IMR-90 (cell line): Measurements from ENCODE around the gene DPM1. TPM values are rescaled to one million over a fixed set of nuclear protein-coding genes. Genes with fewer than 3 reads are reported as not detected.

Experiments
- ATAC-seq: fragments of 200-7000 bp; cut with Tn5 transposase; 2 replicates; pipeline ENCODE4 v1.9.1; 2020; ENCODE audit warnings: low read depth, mild to moderate bottlenecking, moderate library complexity
- BruUV-seq: library from RNA; stranded (reverse); fragments of 400-500 nt; replicated peaks from 2 replicates; lab custom pipeline; 2021; lab: Mats Ljungman, UMichigan
- CTCF ChIA-PET: fragments of 300-600 bp; formaldehyde crosslinking; extraction: SDS; loops from one replicate; lab custom pipeline; 2021; ENCODE audit warnings: antibody characterized with exemption; lab: Yijun Ruan, JAX
- POLR2A ChIA-PET: fragments of 300-600 bp; sonication (Branson Sonifier 250); formaldehyde crosslinking; loops from one replicate; lab custom pipeline; 2022; ENCODE audit warnings: antibody characterized with exemption; ENCODE audit not compliant: unreplicated experiment; lab: Charles Lee
- DNase-seq: peaks from one replicate; pipeline ENCODE4 v3.0.0; 2013
- H2AFZ ChIP-seq: replicated peaks from 2 replicates; pipeline ENCODE3; 2013; ENCODE audit warnings: low read length, mild to moderate bottlenecking; ENCODE audit not compliant: poor library complexity
- H2AK5ac ChIP-seq: 2 replicates; pipeline ENCODE4 v1.6.1; 2013; ENCODE audit warnings: low read depth, low read length, inconsistent platforms
- H2AK9ac ChIP-seq: replicated peaks from 2 replicates; pipeline ENCODE3; 2013; ENCODE audit warnings: mild to moderate bottlenecking, low read depth, low read length, moderate library complexity; ENCODE audit not compliant: poor library complexity
- H2BK120ac ChIP-seq: 2 replicates; pipeline ENCODE4 v1.6.1; 2013; ENCODE audit warnings: low read depth, low read length, inconsistent platforms
- H2BK15ac ChIP-seq: 3 replicates; pipeline ENCODE4 v1.6.1; 2013; ENCODE audit warnings: low read depth, low read length, inconsistent platforms
- H2BK20ac ChIP-seq: 2 replicates; pipeline ENCODE4 v1.6.1; 2013; ENCODE audit warnings: low read depth, mild to moderate bottlenecking, inconsistent platforms, low read length, moderate library complexity
- H2BK5ac ChIP-seq: 2 replicates; pipeline ENCODE4 v1.6.1; 2013; ENCODE audit warnings: mild to moderate bottlenecking, low read depth, low read length, inconsistent platforms; ENCODE audit not compliant: poor library complexity, severe bottlenecking
- H3K14ac ChIP-seq: replicated peaks from 2 replicates; pipeline ENCODE4 v1.6.1; 2013; ENCODE audit warnings: low read depth, low read length, inconsistent platforms
- H3K18ac ChIP-seq: 2 replicates; pipeline ENCODE4 v1.6.1; 2013; ENCODE audit warnings: low read depth, low read length, control low read depth
- H3K23ac ChIP-seq: 2 replicates; pipeline ENCODE4 v1.6.1; 2013; ENCODE audit warnings: low read depth, low read length, inconsistent platforms
- H3K27ac ChIP-seq: 2 replicates; pipeline ENCODE4 v1.5.1; 2013; ENCODE audit warnings: mild to moderate bottlenecking, control low read depth, low read length; ENCODE audit not compliant: insufficient read depth
- H3K27me3 ChIP-seq: 2 replicates; pipeline ENCODE4 v1.6.1; 2013; ENCODE audit warnings: low read length; ENCODE audit not compliant: control insufficient read depth, insufficient read depth
- H3K36me3 ChIP-seq: 2 replicates; pipeline ENCODE4 v1.6.1; 2013; ENCODE audit warnings: low read length, mixed read lengths; ENCODE audit not compliant: control insufficient read depth, insufficient read depth
- H3K4ac ChIP-seq: 2 replicates; pipeline ENCODE4 v1.6.1; 2013; ENCODE audit warnings: low read depth, low read length, inconsistent platforms
- H3K4me1 ChIP-seq: 2 replicates; pipeline ENCODE4 v1.6.1; 2013; ENCODE audit warnings: low read length, mixed read lengths; ENCODE audit not compliant: control insufficient read depth, insufficient read depth
- H3K4me2 ChIP-seq: 2 replicates; pipeline ENCODE4 v1.6.1; 2013; ENCODE audit warnings: low read depth, mild to moderate bottlenecking, control low read depth, low read length, moderate library complexity
- H3K4me3 ChIP-seq: 2 replicates; pipeline ENCODE4 v1.5.1; 2013; ENCODE audit warnings: low read depth, mild to moderate bottlenecking, control low read depth, low read length, moderate library complexity; ENCODE audit not compliant: insufficient read depth
- H3K56ac ChIP-seq: 2 replicates; pipeline ENCODE4 v1.6.1; 2013; ENCODE audit warnings: low read length, inconsistent platforms; ENCODE audit not compliant: insufficient read depth; ENCODE audit errors: extremely low read depth
- H3K79me1 ChIP-seq, 2 experiments: 2 replicates each; pipeline ENCODE4 v1.6.1; 2013; ENCODE audit warnings: low read length in 2 of 2, inconsistent platforms in 1 of 2, low read depth in 1 of 2
- H3K9ac ChIP-seq: 2 replicates; pipeline ENCODE4 v1.6.1; 2013; ENCODE audit warnings: low read depth, low read length, control low read depth
- H3K9me1 ChIP-seq: 2 replicates; pipeline ENCODE4 v1.6.1; 2013; ENCODE audit warnings: low read length, inconsistent platforms; ENCODE audit not compliant: insufficient read depth
- H3K9me3 ChIP-seq: 2 replicates; pipeline ENCODE4 v1.6.1; 2013; ENCODE audit warnings: low read length; ENCODE audit not compliant: control insufficient read depth, insufficient read depth
- H4K20me1 ChIP-seq: 2 replicates; pipeline ENCODE4 v1.6.1; 2013; ENCODE audit warnings: low read length, inconsistent platforms; ENCODE audit not compliant: insufficient read depth
- H4K5ac ChIP-seq: 2 replicates; pipeline ENCODE4 v1.6.1; 2013; ENCODE audit warnings: mild to moderate bottlenecking, low read depth, low read length, control low read depth
- H4K8ac ChIP-seq, 2 experiments: 2 replicates each; pipeline ENCODE4 v1.6.1; 2013; ENCODE audit warnings: low read depth in 2 of 2, low read length in 2 of 2, control low read depth in 1 of 2, inconsistent platforms in 1 of 2
- H4K91ac ChIP-seq: 2 replicates; pipeline ENCODE4 v1.6.1; 2013; ENCODE audit warnings: low read depth, low read length, inconsistent platforms; ENCODE audit not compliant: insufficient read depth
- BHLHE40 ChIP-seq: fragments of 150-350 bp; IDR thresholded peaks from 2 replicates; pipeline ENCODE4 v1.6.1; 2016; ENCODE audit warnings: mild to moderate bottlenecking, low read depth, low read length
- CEBPB ChIP-seq: IDR thresholded peaks from 2 replicates; pipeline ENCODE4 v1.6.1; 2012; ENCODE audit warnings: low read depth, low read length, improper control_type of control experiment
- CHD1 ChIP-seq: IDR thresholded peaks from 2 replicates; pipeline ENCODE4 v1.6.1; 2012; ENCODE audit warnings: low read depth, low read length, improper control_type of control experiment
- CTCF ChIP-seq: conservative IDR thresholded peaks from 2 replicates; pipeline ENCODE4 v1.5.1; 2012; ENCODE audit warnings: mild to moderate bottlenecking, low read depth, low read length, improper control_type of control experiment
- ELK1 ChIP-seq: fragments of 150-350 bp; IDR thresholded peaks from 2 replicates; pipeline ENCODE4 v1.6.1; 2016; ENCODE audit warnings: low read depth, mild to moderate bottlenecking, low read length, moderate library complexity, borderline replicate concordance
- FOS ChIP-seq: fragments of 150-350 bp; IDR thresholded peaks from 2 replicates; pipeline ENCODE4 v1.6.1; 2016; ENCODE audit warnings: low read depth, low read length
- MAFK ChIP-seq: IDR thresholded peaks from 2 replicates; pipeline ENCODE4 v1.6.1; 2012; ENCODE audit warnings: low read depth, low read length, improper control_type of control experiment
- MAZ ChIP-seq: IDR thresholded peaks from 2 replicates; pipeline ENCODE4 v1.6.1; 2012; ENCODE audit warnings: low read depth, mild to moderate bottlenecking, low read length, improper control_type of control experiment, moderate library complexity, borderline replicate concordance
- MXI1 ChIP-seq: IDR thresholded peaks from 2 replicates; pipeline ENCODE4 v1.6.1; 2012; ENCODE audit warnings: low read depth, mild to moderate bottlenecking, low read length, moderate library complexity, borderline replicate concordance
- NFE2L2 ChIP-seq: fragments of 150-350 bp; IDR thresholded peaks from 2 replicates; pipeline ENCODE4 v1.6.1; 2016; ENCODE audit warnings: low read depth, mild to moderate bottlenecking, low read length
- POLR2A ChIP-seq: IDR thresholded peaks from 2 replicates; pipeline ENCODE4 v1.6.1; 2012; ENCODE audit warnings: mild to moderate bottlenecking, low read depth, low read length
- RAD21 ChIP-seq: IDR thresholded peaks from 2 replicates; pipeline ENCODE4 v1.6.1; 2012; ENCODE audit warnings: low read length, improper control_type of control experiment
- RCOR1 ChIP-seq: IDR thresholded peaks from 2 replicates; pipeline ENCODE4 v1.6.1; 2012; ENCODE audit warnings: mild to moderate bottlenecking, low read length, improper control_type of control experiment; ENCODE audit not compliant: insufficient replicate concordance
- RFX5 ChIP-seq: IDR thresholded peaks from 2 replicates; pipeline ENCODE4 v1.8.0; 2012; ENCODE audit warnings: low read depth, mild to moderate bottlenecking, low read length, moderate library complexity
- SMC3 ChIP-seq: fragments of 150-350 bp; IDR thresholded peaks from 2 replicates; pipeline ENCODE4 v1.6.1; 2016; ENCODE audit warnings: low read depth, mild to moderate bottlenecking, antibody characterized with exemption, low read length, moderate library complexity
- USF2 ChIP-seq: fragments of 150-350 bp; IDR thresholded peaks from 2 replicates; pipeline ENCODE4 v1.6.1; 2017; ENCODE audit warnings: mild to moderate bottlenecking, antibody characterized with exemption, low read length, low read depth
- WGBS, 2 experiments: methylation state at CpG; one replicate each; pipeline versions ENCODE4 v1.1.5 to v1.1.7; 2013; ENCODE audit warnings: missing lambda C conversion rate in 2 of 2; ENCODE audit not compliant: insufficient read length in 1 of 2; ENCODE audit errors: extremely low coverage in 2 of 2; 5-methylcytosine and 5-hydroxymethylcytosine counted together
- dilution Hi-C: fragments of 300-500 bp; cut with HindIII; formaldehyde crosslinking; loops from one replicate; pipeline ENCODE4 v1.14.3; 2018; ENCODE audit warnings: low sequenced_read_pairs; ENCODE audit not compliant: unreplicated experiment
- in situ Hi-C: fragments of 300-500 bp; cut with MboI; formaldehyde crosslinking; loops from 3 replicates; pipeline ENCODE4 v1.14.3; 2019; ENCODE audit warnings: low sequenced_read_pairs, inconsistent platforms, mixed read lengths
- intact Hi-C: fragments of 100-400 bp; cut with micrococcal nuclease; formaldehyde crosslinking; loops from 2 replicates; pipeline ENCODE4 v1.10.0; 2022
- polyA plus RNA-seq, 3 experiments: library from polyadenylated mRNA; depleted of rRNA; stranded (reverse); fragments of >200 nt; gene quantifications; 2 replicates each; pipeline ENCODE4 v1.2.3, GENCODE V29; 2012; ENCODE audit warnings: low replicate concordance in 1 of 3
- total RNA-seq: library from RNA; depleted of rRNA; stranded (reverse); fragments of >200 nt; gene quantifications from 2 replicates; pipeline ENCODE4 v1.2.3, GENCODE V29; 2012

The DPM1 gene
- total and polyA plus RNA-seq, 2 of the 4 experiments (the other 2 are of a cell fraction) = 59.1 to 89.1 TPM

GRCh38 chr20:51005214-51005613 is 46.9 kb upstream of the DPM1 start:
- Histone ChIP-seq H4K8ac (no peak overlapping the region), H3K23ac (no peak overlapping the region), H3K27me3 (no peaks in the 10 kb centered on the region), H3K4me1 (no peaks in the 10 kb centered on the region), H3K4me3 (no peak overlapping the region), H3K4ac (no peak overlapping the region), H3K9me3 (no peaks in the 10 kb centered on the region), H3K14ac (no peak overlapping the region), H2BK20ac (no peak overlapping the region), H4K20me1 (no peaks in the 10 kb centered on the region; the same call in none of the 2 replicates), H3K79me1 (peaks cover 17 to 24% of the 10 kb centered on the region in 2 experiments), H2AK9ac (no peak overlapping the region), H3K9me1 (no peaks in the 10 kb centered on the region), H3K56ac (no peak overlapping the region), H2AK5ac (no peak overlapping the region), H2BK15ac (no peak overlapping the region), H3K4me2 (no peak overlapping the region), H4K5ac (no peak overlapping the region), H2BK120ac (no peak overlapping the region), H2BK5ac (no peak overlapping the region), H4K91ac (no peak overlapping the region), H3K36me3 (peaks cover 30% of the 10 kb centered on the region), H2AFZ (no peak overlapping the region), H3K9ac (no peak overlapping the region), H3K27ac (no peak overlapping the region), H3K18ac (no peak overlapping the region)
- in situ Hi-C loops (no loop called here), intact Hi-C loops (no loop called here), dilution Hi-C loops (no loop called here)
- TF ChIP-seq CTCF (no peak), MAFK (no peak), CEBPB (no peak), FOS (no peak), MAZ (no peak), POLR2A (no peak), RFX5 (no peak), MXI1 (no peak), NFE2L2 (no peak), ELK1 (no peak), BHLHE40 (no peak), SMC3 (no peak), USF2 (no peak), CHD1 (no peak), RAD21 (no peak), RCOR1 (no peak)
- WGBS, 2 experiments = 100% methylated on average over 6 of the region's 7 CpGs; no CpG with 5 or more reads in 1 of the 2 experiments
- ATAC-seq (no peak), DNase-seq (no peak)
- ChIA-PET CTCF (interaction anchor here (1.0 kb wide), 1 partner anchor 10 kb away, joined by 3 read pairs; no protein-coding TSS in a partner anchor), POLR2A (no interaction called here)
- no TSS peak for BruUV-seq
